GM21447 (cell line): ENCODE results near the gene MCU.

ENCODE experiments used
- ATAC-seq: cut with Tn5 transposase; IDR thresholded peaks from one replicate; pipeline ENCODE4 v1.9.1; 2021; ENCODE audit not compliant: unreplicated experiment

MCU gene

GRCh38 chr10:72935361-72935760, 243.4 kb downstream of the MCU start:
- no peak for ATAC-seq
